GM12873 (cell line): Measurements from ENCODE around the gene IGFBP7.

ENCODE experiments used
- TF ChIP-seq, protein P1 (sequence below): IDR thresholded peaks from 2 replicates; pipeline ENCODE4 v1.5.1; 2012; ENCODE audit warnings: low read depth, mild to moderate bottlenecking, moderate library complexity, low read length, control low read depth; ENCODE audit not compliant: insufficient read depth; ENCODE audit errors: missing control alignments

Gene IGFBP7

GRCh38 chr4:57039345-57039744 lies 70.8 kb downstream of the IGFBP7 start:
- TF ChIP-seq, protein P1, sequence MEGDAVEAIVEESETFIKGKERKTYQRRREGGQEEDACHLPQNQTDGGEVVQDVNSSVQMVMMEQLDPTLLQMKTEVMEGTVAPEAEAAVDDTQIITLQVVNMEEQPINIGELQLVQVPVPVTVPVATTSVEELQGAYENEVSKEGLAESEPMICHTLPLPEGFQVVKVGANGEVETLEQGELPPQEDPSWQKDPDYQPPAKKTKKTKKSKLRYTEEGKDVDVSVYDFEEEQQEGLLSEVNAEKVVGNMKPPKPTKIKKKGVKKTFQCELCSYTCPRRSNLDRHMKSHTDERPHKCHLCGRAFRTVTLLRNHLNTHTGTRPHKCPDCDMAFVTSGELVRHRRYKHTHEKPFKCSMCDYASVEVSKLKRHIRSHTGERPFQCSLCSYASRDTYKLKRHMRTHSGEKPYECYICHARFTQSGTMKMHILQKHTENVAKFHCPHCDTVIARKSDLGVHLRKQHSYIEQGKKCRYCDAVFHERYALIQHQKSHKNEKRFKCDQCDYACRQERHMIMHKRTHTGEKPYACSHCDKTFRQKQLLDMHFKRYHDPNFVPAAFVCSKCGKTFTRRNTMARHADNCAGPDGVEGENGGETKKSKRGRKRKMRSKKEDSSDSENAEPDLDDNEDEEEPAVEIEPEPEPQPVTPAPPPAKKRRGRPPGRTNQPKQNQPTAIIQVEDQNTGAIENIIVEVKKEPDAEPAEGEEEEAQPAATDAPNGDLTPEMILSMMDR: no peak

- TF ChIP-seq, protein P1: peak; percentile 82
Measured at GRCh38 chr4:57037982-57038604, 72.1 kb downstream of the IGFBP7 start.

GRCh38 chr4:57034520-57034919 lies 75.7 kb downstream of the IGFBP7 start:
- TF ChIP-seq, protein P1: no peak

DNA sequence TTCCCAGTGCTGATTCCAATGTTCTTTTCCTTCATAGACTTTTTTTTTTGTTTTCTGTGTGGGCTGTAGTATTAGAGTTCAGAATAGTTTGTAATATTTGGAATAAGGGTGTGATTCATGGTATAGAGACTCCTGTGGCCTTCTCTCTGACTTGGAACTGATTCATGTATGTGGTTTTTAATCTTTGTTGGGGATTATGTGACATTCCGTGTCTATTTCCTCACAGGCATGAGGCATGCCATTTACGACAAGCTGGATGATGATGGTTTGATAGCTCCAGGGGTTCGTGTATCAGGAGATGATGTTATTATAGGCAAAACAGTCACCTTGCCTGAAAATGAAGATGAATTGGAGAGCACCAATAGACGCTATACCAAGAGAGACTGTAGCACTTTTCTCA lies 87.1 kb downstream of the IGFBP7 start:
- TF ChIP-seq, protein P1: no peak

DNA sequence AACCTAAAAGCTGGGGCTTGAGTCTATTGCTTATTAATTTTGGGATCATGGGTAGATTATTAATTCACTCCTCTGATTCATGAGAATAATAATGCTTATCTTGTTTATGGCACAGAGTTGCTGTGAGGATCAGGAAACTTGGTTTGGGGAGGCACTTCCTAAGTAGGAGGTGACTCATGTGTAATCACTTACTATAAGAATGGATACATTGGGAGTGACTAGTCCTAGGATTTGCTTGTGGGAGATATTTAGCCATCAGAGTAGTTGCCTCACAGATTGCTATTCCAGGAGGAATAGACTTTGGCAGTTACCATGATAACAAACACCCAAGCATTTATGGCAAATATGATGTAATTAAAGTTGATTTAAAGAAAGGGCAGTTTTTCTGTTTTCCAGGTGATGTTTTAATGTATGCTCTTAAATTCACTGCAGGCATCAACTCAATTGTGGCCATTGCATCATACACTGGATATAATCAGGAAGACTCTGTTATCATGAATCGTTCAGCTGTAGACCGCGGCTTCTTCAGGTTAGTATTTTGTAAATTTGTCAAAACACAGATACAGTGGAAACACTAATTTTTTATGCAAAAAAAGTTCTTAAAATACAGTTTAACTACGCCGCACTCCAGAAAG lies 89.6 kb downstream of the IGFBP7 start:
- TF ChIP-seq, protein P1: no peak

DNA sequence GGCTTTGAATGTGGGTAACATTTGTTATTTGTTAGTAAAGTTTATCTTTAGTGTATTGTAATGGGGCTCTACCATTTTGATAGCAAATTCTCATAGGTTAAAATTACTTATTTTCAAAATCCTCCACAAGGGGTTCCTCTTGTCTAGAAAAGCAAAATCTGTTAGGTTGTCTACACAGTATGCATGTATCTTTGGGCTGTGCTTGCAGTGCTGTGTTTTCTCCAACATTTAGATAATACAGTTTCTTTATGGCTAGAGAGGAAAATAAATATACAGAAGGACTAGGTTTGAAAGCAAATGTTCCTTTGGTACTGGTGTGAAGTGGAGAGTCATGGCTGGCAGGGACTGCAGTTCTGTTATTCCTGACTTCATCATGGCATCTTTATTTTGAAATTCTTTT lies 91.2 kb downstream of the IGFBP7 start:
- TF ChIP-seq, protein P1: no peak

DNA sequence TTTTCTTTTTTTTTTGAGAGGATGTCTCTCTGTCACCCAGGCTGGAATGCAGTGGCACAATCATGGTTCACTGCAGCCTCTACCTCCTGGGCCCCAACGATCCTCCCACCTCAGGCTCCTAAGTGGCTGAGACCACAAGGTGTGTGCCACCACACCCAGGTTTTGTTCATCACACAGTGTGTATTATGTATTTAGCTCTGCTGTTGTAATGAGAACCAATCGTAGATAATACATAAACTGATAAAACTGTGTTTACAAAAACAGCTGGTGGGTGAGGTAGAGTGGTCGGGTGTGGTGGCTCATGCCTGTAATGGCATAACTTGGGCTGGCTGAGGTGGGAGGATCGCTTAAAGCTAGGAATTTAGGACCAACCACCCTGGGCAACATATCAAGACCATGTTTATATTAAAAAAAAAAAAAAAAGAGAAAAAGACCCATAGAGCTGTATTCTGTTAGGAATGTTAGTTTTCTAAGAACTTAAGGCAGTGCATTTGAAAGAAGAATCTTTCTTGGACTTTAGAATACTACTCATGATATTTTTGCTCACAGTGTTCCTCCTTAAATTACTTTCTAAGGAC lies 96.6 kb downstream of the IGFBP7 start:
- TF ChIP-seq, protein P1: no peak
